K562 (cell line): Measurements from ENCODE around the gene PPARGC1A. TPM values are rescaled to one million over a fixed set of nuclear protein-coding genes. Genes with fewer than 3 reads are reported as not detected.

ENCODE experiments used
- ARHGAP35 ChIP-seq: fragments of 450-650 bp; IDR thresholded peaks from 2 replicates; pipeline ENCODE4 v1.6.1; 2018; ENCODE audit not compliant: partially characterized antibody
- EP400 ChIP-seq: fragments of 450-650 bp; IDR thresholded peaks from 2 replicates; pipeline ENCODE4 v1.6.1; 2017; ENCODE audit warnings: antibody characterized with exemption, mild to moderate bottlenecking, moderate library complexity
- KHSRP ChIP-seq: fragments of 450-650 bp; IDR thresholded peaks from 2 replicates; pipeline ENCODE4 v1.6.1; 2017
- KLF16 ChIP-seq: IDR thresholded peaks from 2 replicates; pipeline ENCODE4 v1.6.1; 2016; ENCODE audit warnings: antibody characterized with exemption
- RBFOX2 ChIP-seq: fragments of 200-400 bp; formaldehyde crosslinking; IDR thresholded peaks from 2 replicates; pipeline ENCODE4 v1.6.1; 2017; ENCODE audit warnings: low read depth, mild to moderate bottlenecking, low read length, moderate library complexity
- ZBTB11 ChIP-seq, 3 experiments: fragments of 200-800 bp in 1 of 3; fragments of 250-450 bp in 1 of 3; fragments of 450-650 bp in 1 of 3; sonication (Bioruptor Pico) in 1 of 3; sonication (Bioruptor generic) in 1 of 3; formaldehyde crosslinking in 1 of 3; IDR thresholded peaks; 2 replicates each; pipeline versions ENCODE4 v1.6.1 to v1.8.0; 2016 to 2022; ENCODE audit warnings: mild to moderate bottlenecking in 2 of 3, missing genetic modification characterization in 2 of 3, missing compliant biosample characterization in 1 of 3, moderate library complexity in 1 of 3
- ZNF232 ChIP-seq: sonication (generic); formaldehyde crosslinking; IDR thresholded peaks from 2 replicates; pipeline ENCODE4 v1.8.0; 2022; ENCODE audit warnings: mild to moderate bottlenecking, missing genetic modification reagents
- polyA plus RNA-seq, 8 experiments: library from polyadenylated mRNA; depleted of rRNA in 4 of 8; stranded (reverse) in 5 of 8; unstranded in 3 of 8; fragments of >200 nt; fragmentation: Nextera tagmentation in 2 of 8; fragmentation: Illumina TruSeq in 1 of 8; extraction: Ambion mirVana in 2 of 8; extraction: Trizol in 1 of 8; gene quantifications; 2 replicates each; pipeline versions ENCODE4 v1.2.1 to v1.2.3, GENCODE V29; 2011 to 2014; ENCODE audit warnings: inconsistent platforms in 1 of 8, missing spikeins in 1 of 8
- total RNA-seq, 7 experiments: library from RNA; depleted of rRNA in 6 of 7; stranded (reverse); fragments of >200 nt in 6 of 7; fragmentation: Illumina TruSeq in 2 of 7; extraction: Trizol in 2 of 7; gene quantifications; 2 replicates each; pipeline versions ENCODE4 v1.2.1 to v1.2.3, GENCODE V29; 2011 to 2021; ENCODE audit warnings: low replicate concordance in 1 of 7
- TF ChIP-seq, protein P1 (sequence below): sonication (generic); formaldehyde crosslinking; IDR thresholded peaks from 2 replicates; pipeline ENCODE4 v1.8.0; 2022; ENCODE audit warnings: mild to moderate bottlenecking, low read depth, missing genetic modification reagents

The PPARGC1A gene
- total and polyA plus RNA-seq, 9 of the 15 experiments (the other 6 are each of a cell fraction or from before 2014, with no cell fraction given): 0.02 TPM; not detected in 8

DNA sequence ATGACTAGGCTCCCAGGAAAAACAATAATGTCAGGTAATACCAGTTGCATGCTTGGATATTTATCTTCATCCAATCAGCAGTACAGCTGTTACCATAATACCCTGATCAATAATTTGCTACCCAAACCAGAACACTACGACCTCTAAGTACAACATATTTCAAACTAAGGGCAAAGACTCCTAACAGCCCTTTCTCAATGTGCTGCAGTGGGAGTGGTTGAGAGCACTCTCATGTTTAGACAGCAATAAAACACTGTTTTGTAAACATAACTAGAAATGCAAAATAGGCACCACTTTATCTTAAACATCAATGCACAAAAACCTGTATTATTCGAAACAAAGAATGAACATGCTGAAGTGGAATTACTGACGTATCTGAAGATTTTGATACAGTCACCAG is 28.9 kb downstream of the PPARGC1A start (continued):
- no peak for TF ChIP-seq RBFOX2
- TF ChIP-seq, protein P1, sequence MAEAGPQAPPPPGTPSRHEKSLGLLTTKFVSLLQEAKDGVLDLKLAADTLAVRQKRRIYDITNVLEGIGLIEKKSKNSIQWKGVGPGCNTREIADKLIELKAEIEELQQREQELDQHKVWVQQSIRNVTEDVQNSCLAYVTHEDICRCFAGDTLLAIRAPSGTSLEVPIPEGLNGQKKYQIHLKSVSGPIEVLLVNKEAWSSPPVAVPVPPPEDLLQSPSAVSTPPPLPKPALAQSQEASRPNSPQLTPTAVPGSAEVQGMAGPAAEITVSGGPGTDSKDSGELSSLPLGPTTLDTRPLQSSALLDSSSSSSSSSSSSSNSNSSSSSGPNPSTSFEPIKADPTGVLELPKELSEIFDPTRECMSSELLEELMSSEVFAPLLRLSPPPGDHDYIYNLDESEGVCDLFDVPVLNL (CRISPR knock-in tag): no peak
- no peak for TF ChIP-seq ZNF232 (CRISPR knock-in tag)
- TF ChIP-seq ARHGAP35: no peak
- TF ChIP-seq ZBTB11 (CRISPR knock-in tag; IDR thresholded peaks at IDR 0.05): no peak
- no peak for TF ChIP-seq EP400
- no peak for TF ChIP-seq KHSRP
- TF ChIP-seq KLF16: no peak
